Hypothalamus (tissue), 51 donors: ENCODE results near the gene LTB4R2.

ENCODE experiments used
- DNase-seq, 51 donors: peaks; one replicate each; lab custom pipeline; 2025; lab: John Stamatoyannopoulos, UW

LTB4R2 gene

DNA sequence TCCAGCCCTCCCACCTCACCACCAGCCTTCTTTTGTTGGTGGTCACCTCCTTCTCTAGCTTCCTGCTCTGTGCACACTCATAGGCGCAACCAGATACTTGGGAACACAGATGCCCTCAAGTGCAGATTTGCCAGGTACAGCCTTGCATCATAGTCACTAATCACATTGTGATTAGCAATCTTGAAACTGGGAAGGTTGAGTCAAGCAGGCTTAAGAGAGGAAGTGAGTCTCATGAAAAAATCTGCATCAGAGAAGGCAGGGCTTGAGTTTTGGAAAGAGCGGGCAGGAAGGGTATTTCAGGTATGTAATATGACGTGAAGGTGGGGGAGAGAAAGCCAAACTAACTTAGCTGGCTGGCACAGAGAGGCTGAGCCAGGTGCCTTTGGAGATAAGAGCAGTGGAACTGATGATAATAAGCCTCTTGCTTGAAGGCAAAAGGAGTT is 35.8 kb upstream of the LTB4R2 start:
- DNase-seq: peak in 2 of 51 donors; percentile 9 to 15

DNA sequence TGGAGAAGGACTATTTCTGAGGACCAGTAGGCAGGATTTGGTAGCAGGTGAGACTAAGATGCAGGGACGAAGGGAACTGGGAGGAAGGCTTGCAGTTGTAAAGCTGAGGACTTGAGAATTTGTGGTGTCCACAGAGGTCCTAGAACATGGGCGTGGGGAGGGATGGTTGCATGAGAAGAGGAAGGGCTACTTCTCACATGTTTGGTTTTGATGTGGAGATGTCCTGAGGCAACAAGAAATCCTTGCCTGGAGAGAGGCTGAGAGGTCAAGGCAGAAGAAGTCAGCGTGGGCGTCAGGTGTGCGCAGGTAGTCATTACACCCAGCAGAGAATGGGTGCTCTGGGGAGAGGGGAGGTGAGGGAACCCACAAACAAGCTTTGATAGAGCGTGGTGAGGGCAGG is 32.9 kb upstream of the LTB4R2 start:
- DNase-seq: no peak

DNA sequence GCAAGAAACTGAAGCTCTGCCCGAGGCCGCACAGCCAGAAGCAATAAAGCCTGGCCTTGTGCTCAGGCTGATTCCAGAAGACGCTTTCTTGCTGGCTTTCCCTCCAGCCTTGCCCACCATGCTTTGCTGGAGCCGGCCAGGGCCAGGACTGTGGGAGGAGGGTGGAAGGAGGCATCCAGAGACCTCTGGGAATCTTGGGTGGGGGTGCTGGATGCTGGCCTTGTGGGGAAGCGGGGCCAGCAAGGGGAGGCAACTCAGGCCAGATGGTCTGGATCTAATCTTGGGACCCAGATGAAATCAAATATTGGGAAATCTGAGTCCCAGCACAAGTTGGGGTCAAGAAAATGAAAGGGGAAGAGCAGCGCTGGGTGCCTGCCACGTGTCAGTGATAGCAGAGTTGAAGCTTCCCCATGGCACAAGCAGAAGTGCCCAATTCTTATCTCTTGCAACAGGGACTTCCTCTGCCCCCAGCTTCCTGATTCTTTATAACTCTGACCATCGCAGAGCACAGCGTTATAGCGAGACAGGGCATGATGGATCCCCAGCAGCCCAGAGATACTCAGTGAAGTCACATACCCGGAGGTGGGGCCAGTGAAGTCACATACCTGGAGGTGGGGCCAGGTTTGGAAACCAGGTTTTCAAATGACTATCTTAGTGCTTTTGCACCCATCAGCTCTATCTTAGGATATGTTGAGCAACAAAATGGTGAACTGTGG is 32.2 kb upstream of the LTB4R2 start:
- DNase-seq: peak in 10 of 51 donors; percentile 3 to 14 (median 12)

DNA sequence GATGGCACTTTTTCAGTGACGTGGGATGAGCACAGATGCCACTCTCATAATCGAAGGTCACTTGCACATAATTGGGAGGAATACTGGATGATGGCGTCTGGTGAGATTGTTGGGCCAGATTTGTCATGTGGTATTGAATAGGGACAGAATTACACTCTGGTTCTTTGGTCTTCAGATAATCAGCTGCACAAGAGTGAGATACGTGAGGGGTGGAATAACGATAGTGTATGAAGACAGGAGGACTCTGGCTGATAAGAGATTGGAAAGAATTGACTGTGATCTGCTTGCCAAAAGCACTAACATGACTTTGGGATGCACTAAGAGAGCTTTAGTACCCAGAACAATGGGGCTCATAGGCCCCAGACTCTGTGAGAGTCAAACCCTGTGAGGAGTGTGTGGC is 31.5 kb upstream of the LTB4R2 start:
- no peak for DNase-seq

DNA sequence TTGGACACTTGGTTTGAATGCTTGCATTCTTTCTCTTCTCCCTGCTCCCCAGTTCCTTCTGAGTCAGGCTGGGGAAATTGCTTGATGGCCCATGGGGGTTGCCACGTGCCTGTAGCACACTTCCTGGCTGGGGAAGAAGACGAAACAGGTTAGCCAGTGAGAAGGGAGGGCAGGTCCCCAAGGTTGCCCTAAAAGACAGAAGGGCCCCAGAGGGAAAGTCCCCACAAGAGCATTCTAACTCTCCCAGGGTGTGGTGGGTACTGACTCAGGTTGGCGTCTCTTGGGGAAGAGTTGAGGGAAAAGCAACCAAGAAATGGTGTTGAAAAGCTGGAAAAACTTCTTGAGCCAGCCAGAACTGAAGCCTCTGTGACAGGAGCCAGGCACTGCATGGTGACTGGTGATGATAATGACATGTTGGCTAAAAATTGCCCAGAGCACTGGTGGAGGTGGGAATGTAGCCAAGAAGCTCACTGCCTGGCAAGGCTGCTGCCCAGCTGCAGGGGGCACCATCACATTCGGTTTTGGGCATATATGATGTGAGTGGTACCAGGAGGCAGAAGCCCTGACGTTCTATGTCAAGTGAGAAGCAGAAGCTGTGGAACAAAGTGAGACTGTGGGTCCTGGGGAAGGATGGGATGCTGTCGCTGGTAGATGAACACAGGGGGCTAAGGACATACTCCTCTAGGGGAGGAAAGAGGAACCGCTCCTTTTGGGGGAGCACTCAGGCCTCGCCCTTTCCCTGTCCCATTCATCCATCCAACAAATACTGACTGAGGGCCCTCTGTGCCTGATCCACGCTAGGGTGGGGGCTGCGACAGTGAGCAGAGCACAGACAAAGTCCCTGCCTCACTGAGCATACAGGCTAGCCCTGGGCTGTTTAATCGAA is 30.4 kb upstream of the LTB4R2 start:
- DNase-seq: peak in 28 of 51 donors; percentile 4 to 64 (median 28)

DNA sequence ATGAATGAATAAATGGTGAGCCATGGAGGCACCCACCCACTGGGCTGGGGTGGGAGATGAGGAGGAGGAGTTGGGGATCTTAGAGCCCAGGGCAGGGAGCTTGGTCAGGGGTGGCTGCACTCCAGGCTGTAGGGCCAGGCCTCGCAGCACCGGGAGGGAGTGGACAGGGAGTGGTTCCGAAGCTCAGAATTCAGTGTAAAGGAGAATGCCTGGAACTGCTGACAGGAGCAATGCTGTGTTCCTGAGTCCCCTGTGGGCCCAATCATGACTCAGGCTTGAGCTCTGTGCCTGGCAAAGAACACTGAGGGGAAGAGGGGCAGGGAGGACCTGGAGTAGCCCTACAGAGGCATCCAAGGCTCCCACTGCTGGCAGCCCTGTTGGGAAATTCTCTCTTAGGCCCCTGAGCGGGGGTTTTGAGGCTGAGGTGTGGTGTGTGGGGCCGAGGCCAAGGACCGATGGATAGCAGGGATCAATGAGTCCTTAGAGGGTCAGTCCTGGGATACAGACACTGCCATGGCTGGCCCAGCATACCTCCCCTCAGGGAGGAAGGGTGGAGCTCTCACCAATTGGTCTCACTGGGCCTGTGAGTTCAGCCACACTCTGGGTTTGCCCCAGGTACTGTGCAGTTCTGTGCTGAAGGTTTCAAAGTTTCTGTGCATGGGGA is 29.0 kb upstream of the LTB4R2 start:
- DNase-seq: no peak

DNA sequence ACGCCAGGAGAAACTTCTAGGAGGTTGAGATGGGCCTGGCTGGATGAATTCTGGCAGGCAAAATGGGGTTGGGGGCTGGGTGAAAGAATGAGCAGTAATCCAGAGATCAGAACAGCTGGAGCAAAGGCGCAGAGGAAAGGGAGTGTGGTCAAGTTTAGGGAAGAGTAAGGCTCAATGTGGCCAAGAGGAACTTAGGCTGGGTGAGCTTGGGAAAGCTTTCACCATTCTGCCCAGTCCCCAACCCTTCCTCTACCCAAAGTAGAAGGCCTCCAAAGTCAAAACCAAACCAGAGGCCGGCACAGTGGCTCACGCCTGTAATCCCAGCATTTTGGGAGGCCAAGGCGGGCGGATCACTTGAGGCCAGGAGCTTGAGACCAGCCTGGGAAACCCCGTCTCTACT is 28.3 kb upstream of the LTB4R2 start:
- no peak for DNase-seq

DNA sequence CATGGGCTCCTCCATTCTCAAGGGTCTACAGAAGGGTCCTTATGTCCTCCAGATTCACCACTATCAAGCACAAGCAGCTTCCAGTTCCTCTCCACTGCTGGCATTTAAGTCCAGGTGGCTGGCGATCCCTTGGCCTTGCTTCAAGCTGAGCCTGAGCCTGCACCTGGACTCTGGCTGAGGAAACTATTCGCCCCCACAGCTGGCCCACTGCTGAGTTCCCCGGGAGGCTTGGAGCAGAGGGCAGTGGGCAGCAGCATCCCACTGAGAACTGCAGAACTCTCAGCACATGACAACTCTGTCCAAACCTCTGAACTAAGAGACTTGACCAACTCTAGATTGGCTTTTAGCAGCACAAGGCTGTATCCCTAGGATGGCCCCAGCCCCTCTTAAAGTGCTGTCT is 27.2 kb upstream of the LTB4R2 start:
- DNase-seq: no peak

DNA sequence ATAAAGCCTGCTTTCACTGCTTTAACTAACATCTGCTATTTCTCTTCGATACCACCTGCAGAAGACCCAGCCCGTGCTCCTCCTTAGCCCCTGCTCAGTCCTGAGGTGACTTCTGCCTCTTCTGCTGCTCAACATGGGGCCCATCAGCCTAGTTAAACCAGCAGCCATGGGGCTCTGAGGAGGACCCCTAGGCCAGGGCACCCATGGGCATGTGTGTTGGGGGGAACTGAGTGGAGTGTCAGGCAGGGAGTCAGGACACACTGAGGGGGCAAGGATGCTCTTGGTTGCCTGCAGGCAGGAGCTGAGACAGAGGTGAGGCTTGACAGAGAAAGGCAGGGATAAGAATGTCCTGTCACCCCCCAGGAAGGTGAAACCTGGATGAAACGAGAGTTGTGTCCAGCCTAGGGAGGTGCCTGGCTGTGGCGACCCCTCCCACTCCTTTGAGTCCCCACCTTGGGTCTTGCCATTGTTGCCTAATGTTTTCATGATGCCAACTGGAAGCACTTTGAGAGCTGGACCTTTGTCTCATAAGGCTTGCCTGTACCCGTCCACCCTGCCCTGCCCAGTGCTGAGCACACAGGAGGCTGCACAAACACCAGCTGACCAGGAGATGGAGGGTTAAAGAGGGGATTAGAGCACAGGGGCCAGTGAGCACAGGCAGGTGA is 26.0 kb upstream of the LTB4R2 start:
- DNase-seq: no peak

DNA sequence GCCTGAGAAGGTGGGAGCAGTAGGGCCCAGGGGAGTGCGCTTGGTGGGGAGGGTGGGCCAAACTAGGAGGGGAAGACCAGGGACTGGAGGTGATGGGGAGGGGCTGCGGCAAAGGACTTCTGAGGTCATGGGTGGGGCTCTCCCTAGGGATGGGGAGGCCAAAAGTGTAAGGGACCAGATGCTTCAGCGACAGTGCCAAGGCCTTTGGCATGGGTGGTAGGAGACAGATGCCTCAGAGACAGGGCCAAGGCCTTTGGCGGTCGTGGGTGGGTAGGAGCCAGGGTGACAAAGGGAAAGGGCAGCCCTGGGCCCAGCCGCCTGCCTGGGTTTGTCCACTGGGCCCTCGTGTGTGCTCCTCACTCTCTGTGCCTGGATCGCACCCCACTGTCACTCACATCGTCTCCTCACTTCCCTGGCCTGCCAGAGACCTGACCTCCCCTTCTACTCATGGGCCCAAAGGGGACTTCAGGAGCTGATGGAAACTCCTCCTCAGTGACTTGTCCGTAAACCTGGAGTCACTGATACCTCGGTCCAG is 25.4 kb upstream of the LTB4R2 start:
- DNase-seq: no peak

DNA sequence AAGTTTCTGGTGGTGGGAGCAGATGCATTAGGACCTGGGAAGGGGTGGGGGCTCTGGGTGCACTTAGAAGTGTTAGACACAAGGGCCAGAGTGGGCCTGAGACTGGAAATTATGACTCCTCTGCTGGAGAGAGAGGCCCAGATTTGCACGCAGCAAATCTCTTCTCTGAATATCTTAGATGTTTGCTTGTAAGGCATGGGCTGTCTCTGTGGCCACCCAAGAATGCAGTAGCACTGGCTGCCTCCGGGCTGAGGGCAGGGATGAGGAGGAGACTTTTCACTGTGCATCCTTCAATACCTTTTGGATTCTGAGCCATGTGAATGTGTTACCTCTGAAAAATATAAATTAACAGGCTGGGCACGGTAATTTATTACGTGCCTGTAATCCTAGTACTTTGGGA is 24.6 kb upstream of the LTB4R2 start:
- DNase-seq: no peak

DNA sequence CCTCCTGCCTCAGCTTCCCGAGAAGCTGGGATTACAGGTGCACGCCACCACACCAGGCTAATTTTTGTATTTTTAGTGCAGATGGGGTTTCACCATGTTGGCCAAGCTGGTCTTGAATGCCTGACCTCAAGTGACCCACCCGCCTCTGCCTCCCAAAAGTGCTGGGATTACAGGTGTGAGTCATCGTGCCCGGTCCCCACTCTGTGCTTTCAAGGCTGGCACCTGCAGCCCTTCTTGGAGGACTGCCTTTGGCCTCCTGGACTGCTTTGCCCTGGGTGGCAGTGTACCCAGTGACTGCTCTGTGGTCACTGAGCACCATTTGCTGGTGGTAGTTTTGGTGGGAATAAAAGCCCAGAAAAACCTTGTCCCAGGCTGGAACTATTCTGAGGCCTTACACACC is 22.9 kb upstream of the LTB4R2 start:
- DNase-seq: no peak

DNA sequence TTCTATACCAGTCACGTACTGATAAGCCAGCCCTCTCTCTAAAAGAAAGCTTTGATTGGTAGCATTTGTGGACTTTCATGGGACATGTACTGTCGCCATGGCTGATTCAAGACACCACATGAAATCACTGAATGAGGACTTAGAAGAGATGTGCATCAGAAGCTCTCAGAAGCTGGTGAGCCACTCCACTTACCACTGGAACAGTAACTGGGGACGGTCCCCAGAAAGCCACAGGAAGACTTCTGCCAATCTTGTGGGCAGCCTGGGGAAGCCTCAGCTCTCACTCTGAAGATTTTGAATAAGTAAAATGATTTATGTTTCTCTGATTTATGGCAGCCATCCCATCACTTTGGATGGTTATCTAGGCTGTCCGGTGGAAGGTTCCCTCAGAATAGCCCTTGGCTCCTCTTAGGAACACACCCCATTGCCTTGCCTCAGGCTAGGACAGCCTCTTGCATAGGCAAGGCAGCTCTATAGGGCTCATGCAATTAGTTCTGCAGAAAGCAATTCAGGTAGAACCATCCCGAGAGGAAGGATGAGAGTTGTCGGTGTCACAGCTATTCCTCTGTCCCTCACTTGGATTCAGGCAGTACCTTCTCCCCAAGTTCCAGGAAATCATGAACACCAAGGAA is 20.2 kb upstream of the LTB4R2 start:
- no peak for DNase-seq

DNA sequence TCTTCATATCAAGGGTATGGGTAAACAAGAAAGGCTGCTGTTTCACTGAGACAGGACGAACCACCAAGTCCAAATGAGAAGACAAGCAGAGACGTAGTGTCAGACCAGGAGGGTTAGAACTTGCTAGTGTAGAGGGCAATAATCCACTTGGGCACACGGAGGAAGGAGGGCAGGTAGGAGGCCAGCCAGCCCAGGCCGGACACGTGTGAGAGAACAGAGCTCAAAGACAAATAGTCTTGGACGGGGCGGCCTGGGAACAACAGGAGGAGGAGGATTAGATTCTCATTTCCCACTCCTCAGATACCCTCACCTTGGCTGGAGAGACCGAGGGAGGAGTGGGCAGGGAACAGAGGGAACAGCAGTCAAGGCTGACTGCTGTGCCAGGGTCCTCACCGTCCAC is 19.2 kb upstream of the LTB4R2 start:
- DNase-seq: no peak

DNA sequence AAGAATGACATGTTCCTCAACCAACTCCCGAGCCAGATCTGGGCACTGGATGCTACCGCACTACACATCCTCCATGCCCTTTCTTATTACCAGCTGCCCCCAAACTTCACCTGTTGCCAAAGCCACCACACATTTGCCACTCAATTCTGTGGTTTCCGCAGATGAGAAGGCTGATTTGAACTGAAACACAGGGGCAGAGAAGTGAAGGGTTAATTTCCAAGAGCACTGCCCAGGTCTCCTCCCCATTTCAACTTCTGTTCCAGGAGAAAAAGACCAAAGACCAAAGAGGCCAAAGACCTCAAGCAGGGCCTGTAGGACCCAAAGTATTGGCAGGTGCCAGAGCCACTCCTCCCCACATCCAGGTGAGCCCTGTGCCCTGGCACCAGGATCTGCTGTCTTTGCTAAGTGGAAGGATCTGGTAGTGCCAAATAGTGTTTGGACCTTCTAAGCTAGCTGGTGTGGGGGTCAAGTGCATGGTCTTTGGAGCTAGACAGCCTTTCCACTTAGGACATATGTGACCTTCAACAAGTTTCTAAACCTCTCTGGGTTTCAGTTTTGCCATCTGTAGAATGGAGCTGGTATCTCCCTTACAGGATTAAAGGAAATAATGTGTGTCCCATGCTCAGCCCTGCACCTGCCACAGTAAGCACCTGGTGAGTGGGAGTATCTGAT is 18.4 kb upstream of the LTB4R2 start:
- DNase-seq: no peak

DNA sequence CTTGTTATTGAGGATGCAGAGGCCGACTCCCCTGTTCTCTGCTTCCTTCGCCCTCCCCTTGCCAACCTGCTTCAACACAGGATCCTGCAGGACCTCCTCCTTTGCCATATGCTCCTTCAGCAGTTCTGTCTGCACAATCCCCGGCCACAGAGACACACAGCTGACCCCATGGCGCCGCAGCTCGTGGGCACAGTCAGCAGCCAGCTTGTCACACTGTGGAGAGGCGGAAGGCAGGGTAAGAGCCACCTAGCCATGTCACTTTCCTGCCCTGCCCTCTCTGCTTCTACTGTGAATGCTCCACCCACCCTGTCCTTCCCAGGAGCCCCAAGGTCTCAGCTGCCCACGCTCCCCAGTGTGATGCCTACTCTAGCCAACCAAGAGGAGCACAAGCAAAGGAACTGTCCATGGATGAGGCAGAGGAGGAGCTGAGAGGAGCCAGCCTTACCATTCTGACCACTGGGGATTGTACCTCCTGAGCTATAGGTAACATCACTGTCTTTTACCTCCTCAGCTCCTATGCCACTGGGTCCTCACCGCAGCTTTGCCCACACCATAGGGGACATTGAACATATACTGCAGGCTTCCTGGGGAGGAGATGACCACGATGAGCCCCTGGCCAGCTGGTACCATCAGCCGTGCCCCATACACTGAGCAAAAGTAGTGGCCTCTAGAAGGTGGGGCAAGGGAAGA is 17.7 kb upstream of the LTB4R2 start:
- no peak for DNase-seq

DNA sequence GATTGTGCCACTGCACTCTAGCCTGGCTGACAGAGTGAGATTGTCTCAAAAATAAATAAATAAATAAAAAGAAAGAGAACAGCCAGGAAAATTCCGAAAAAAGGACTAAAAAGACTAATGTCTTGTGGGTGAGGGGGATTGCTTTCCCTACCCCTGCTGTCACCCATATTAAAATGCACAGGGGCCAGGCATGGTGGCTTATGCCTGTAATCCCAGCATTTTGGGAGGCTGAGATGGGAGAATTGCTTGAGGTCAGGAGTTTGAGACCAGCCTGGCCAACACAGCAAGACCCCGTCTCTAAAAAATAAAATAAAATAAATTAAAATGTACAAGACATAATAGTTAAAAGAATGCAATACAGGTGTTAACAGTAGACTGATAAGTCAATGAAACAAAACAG is 16.4 kb upstream of the LTB4R2 start:
- no peak for DNase-seq

DNA sequence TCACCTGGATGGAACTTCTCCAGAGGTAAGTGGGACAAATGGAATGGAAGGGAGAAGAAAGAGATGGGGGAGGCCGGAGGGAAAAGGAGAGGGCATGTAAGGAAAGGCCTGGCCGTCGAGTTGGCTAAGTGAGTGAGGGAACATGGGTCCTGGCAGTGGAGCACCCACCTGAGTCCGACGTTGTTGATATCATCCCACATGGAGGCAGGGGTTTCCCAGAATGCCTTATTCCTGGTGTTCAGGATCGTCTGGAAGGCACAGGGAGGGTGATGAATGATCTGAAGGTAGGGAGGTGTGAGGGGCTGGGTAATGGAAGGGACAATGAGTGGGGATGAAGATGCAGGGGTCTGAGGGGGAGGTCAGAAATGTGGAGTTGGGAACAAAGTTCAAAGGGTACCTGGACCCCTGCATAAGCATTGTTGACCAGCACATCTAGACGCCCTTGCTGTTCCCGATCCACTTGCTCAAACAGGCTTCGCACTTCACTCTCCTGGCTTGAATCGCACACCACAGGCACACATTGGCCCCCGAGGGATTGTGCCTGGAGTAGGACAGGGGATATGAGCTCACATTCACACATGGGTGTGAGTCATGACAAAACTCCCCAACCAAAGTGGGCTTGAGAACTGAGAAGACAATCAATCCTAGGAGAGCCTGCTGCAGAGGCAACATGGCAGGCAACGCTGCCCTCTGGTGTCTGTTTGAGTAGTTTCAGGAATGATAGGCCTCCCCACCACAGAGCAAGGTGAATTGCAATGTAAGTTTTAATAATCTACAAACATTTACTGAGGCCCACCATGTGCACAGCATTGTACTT is 13.4 kb upstream of the LTB4R2 start:
- peak in 35 of 51 donors; percentile 10 to 80 (median 36) for DNase-seq
